ENCODE measurements around the gene MACF1. TPM values are rescaled to one million over a fixed set of nuclear protein-coding genes. Genes with fewer than 3 reads are reported as not detected.

Gene MACF1
- total RNA-seq, 1 donor from 2014 or later, result 155 TPM

- peak; percentile 56 for ATAC-seq
Measured at GRCh38 chr1:39268112-39268581, 63.7 kb downstream of the MACF1 start.

- ATAC-seq, result peak; percentile 25
Measured at GRCh38 chr1:39268906-39269305, 64.4 kb downstream of the MACF1 start.

GRCh38 chr1:39269349-39269748, 64.9 kb downstream of the MACF1 start:
- ATAC-seq, result no peak

GRCh38 chr1:39269791-39270342, 65.4 kb downstream of the MACF1 start:
- peak; percentile 58 for ATAC-seq

GRCh38 chr1:39270368-39270767, 65.9 kb downstream of the MACF1 start:
- no peak for ATAC-seq

- no peak for ATAC-seq
Measured at GRCh38 chr1:39272027-39272797, 67.7 kb downstream of the MACF1 start.

- ATAC-seq, result no peak
Measured at GRCh38 chr1:39272798-39273469, 68.4 kb downstream of the MACF1 start.

GRCh38 chr1:39275836-39276507, 71.5 kb downstream of the MACF1 start:
- ATAC-seq, result peak; percentile 79

- no peak for ATAC-seq
Measured at GRCh38 chr1:39277879-39278278, 73.4 kb downstream of the MACF1 start.

- ATAC-seq, result no peak
Measured at GRCh38 chr1:39282537-39283216, 78.2 kb downstream of the MACF1 start.

GRCh38 chr1:39283858-39284257, 79.4 kb downstream of the MACF1 start:
- no peak for ATAC-seq

GRCh38 chr1:39287541-39287940, 83.0 kb downstream of the MACF1 start:
- ATAC-seq, result no peak

GRCh38 chr1:39288735-39289465, 84.4 kb downstream of the MACF1 start:
- ATAC-seq, result no peak

- ATAC-seq, result no peak
Measured at GRCh38 chr1:39292401-39292800, 87.9 kb downstream of the MACF1 start.

- peak; percentile 89 for ATAC-seq
Measured at GRCh38 chr1:39293375-39294070, 89.0 kb downstream of the MACF1 start.

- ATAC-seq, result no peak
Measured at GRCh38 chr1:39294531-39294930, 90.0 kb downstream of the MACF1 start.

GRCh38 chr1:39295901-39296300, 91.4 kb downstream of the MACF1 start:
- no peak for ATAC-seq

GRCh38 chr1:39297551-39297950, 93.1 kb downstream of the MACF1 start:
- no peak for ATAC-seq

GRCh38 chr1:39301606-39302005, 97.1 kb downstream of the MACF1 start:
- ATAC-seq, result no peak

- no peak for ATAC-seq
Measured at GRCh38 chr1:39305555-39305954, 101.1 kb downstream of the MACF1 start.

GRCh38 chr1:39310015-39310414, 105.5 kb downstream of the MACF1 start:
- ATAC-seq, result no peak

All from esophagus mucosa (tissue), 1 donor.